T-helper 2 cell (primary cell): ENCODE measurements around the gene HSD3B2.
A peak's percentile ranks its signal among the peaks of the same experiment; 100 is the strongest.

ENCODE experiments used
- DNase-seq, 5 experiments: peaks; one replicate each; pipeline versions ENCODE4 v3.0.0 to v3.0.0-alpha.2; 2012 to 2022

Gene HSD3B2

GRCh38 chr1:119397986-119398385 lies 17.0 kb upstream of the HSD3B2 start:
- DNase-seq, result no peak

- no peak for DNase-seq
These were observed 10.2 kb upstream of the HSD3B2 start for GRCh38 chr1:119404736-119405135.

GRCh38 chr1:119409731-119410130 lies 5.2 kb upstream of the HSD3B2 start:
- no peak for DNase-seq

GRCh38 chr1:119410961-119411360 lies 4.0 kb upstream of the HSD3B2 start:
- DNase-seq, result no peak

- DNase-seq, result no peak
These were observed 1.2 kb downstream of the HSD3B2 start for GRCh38 chr1:119416006-119416640.

GRCh38 chr1:119419109-119419508 lies 4.2 kb downstream of the HSD3B2 start:
- no peak for DNase-seq

- no peak for DNase-seq
These were observed 5.7 kb downstream of the HSD3B2 start for GRCh38 chr1:119420638-119421037.

GRCh38 chr1:119422631-119423030 lies 7.7 kb downstream of the HSD3B2 start:
- peak in 1 of 5 experiments; percentile 13 for DNase-seq

GRCh38 chr1:119428991-119429390 lies 14.0 kb downstream of the HSD3B2 start:
- no peak for DNase-seq

- no peak for DNase-seq
These were observed 14.7 kb downstream of the HSD3B2 start for GRCh38 chr1:119429687-119430086.

GRCh38 chr1:119430486-119430885 lies 15.5 kb downstream of the HSD3B2 start:
- DNase-seq, result no peak

- no peak for DNase-seq
These were observed 16.9 kb downstream of the HSD3B2 start for GRCh38 chr1:119431836-119432235.

- DNase-seq, result no peak
These were observed 20.1 kb downstream of the HSD3B2 start for GRCh38 chr1:119435052-119435451.

- DNase-seq, result no peak
These were observed 23.8 kb downstream of the HSD3B2 start for GRCh38 chr1:119438761-119439160.

GRCh38 chr1:119440721-119441307 lies 25.9 kb downstream of the HSD3B2 start:
- DNase-seq, result no peak

GRCh38 chr1:119442756-119443155 lies 27.8 kb downstream of the HSD3B2 start:
- DNase-seq, result no peak

- no peak for DNase-seq
These were observed 31.4 kb downstream of the HSD3B2 start for GRCh38 chr1:119446321-119446720.

GRCh38 chr1:119447344-119448126 lies 32.6 kb downstream of the HSD3B2 start:
- no peak for DNase-seq

GRCh38 chr1:119448127-119448511 lies 33.2 kb downstream of the HSD3B2 start:
- no peak for DNase-seq

- DNase-seq, result no peak
These were observed 35.0 kb downstream of the HSD3B2 start for GRCh38 chr1:119449971-119450370.

GRCh38 chr1:119451158-119451557 lies 36.2 kb downstream of the HSD3B2 start:
- no peak for DNase-seq

GRCh38 chr1:119452091-119452490 lies 37.1 kb downstream of the HSD3B2 start:
- no peak for DNase-seq

GRCh38 chr1:119453021-119453420 lies 38.1 kb downstream of the HSD3B2 start:
- DNase-seq, result no peak

- no peak for DNase-seq
These were observed 48.0 kb downstream of the HSD3B2 start for GRCh38 chr1:119462964-119463363.
